ENCODE measurements around the gene CARD9.

- TF ChIP-seq, protein P1, sequence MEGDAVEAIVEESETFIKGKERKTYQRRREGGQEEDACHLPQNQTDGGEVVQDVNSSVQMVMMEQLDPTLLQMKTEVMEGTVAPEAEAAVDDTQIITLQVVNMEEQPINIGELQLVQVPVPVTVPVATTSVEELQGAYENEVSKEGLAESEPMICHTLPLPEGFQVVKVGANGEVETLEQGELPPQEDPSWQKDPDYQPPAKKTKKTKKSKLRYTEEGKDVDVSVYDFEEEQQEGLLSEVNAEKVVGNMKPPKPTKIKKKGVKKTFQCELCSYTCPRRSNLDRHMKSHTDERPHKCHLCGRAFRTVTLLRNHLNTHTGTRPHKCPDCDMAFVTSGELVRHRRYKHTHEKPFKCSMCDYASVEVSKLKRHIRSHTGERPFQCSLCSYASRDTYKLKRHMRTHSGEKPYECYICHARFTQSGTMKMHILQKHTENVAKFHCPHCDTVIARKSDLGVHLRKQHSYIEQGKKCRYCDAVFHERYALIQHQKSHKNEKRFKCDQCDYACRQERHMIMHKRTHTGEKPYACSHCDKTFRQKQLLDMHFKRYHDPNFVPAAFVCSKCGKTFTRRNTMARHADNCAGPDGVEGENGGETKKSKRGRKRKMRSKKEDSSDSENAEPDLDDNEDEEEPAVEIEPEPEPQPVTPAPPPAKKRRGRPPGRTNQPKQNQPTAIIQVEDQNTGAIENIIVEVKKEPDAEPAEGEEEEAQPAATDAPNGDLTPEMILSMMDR (IDR thresholded peaks at IDR 0.05; ENCODE audit: low read length), result no peak
- no peak for TF ChIP-seq EZH2 (IDR thresholded peaks at IDR 0.05; ENCODE audit: borderline replicate concordance, low read length)
These were observed 7.7 kb downstream of the CARD9 start for GRCh38 chr9:136365775-136366222.

All from OCI-LY1 (cell line).